NCI-H774 (cell line): ENCODE data around the gene SMTNL1.

Source experiments
- DNase-seq: peaks from one replicate; lab custom pipeline; 2025; lab: John Stamatoyannopoulos, UW

The SMTNL1 gene

DNA sequence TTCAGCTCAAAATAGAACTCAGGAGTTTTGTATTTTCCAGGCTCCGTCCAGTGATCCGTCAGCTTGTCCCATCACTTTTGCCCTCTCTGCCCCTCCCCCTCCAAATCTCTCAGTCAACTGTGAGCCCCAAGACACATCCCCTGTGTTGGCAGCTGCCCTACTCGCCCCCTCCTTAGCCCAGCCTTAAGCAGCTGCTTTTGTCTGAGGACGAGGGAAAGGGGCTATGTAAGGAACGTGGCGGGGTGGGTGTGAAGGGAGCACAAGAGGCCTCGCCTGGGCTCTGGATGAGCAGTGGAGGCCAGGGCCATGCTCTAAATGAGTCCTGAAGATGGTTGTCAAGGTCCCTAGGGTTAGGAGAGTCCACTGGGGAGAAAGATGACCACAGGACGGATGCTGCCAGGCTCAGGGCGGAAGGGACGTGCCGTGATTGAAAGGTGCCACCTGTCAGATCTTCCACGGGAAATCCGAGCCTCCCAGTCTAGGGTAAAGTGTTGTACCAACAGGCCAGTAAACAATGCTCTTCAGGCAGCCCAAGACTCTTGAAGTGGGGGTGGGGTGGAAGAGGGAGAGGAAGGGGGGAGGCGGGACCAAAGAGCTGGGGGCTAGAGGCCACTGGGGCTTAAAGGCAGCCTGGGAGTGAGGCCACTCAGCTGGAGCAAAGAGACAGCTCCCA, at the start of gene SMTNL1:
TSS of gene SMTNL1 (plus strand) at position 649 of the 673 bp plus-strand sequence. CDS start 5,048 bp downstream, outside the sequence.
- DNase-seq: no peak

- DNase-seq: no peak
These were observed 49.3 kb upstream of the SMTNL1 start for GRCh38 chr11:57487920-57488659.

- no peak for DNase-seq
These were observed 46.7 kb upstream of the SMTNL1 start for GRCh38 chr11:57490456-57491248.

GRCh38 chr11:57491371-57492061, 45.9 kb upstream of the SMTNL1 start:
- no peak for DNase-seq

DNA sequence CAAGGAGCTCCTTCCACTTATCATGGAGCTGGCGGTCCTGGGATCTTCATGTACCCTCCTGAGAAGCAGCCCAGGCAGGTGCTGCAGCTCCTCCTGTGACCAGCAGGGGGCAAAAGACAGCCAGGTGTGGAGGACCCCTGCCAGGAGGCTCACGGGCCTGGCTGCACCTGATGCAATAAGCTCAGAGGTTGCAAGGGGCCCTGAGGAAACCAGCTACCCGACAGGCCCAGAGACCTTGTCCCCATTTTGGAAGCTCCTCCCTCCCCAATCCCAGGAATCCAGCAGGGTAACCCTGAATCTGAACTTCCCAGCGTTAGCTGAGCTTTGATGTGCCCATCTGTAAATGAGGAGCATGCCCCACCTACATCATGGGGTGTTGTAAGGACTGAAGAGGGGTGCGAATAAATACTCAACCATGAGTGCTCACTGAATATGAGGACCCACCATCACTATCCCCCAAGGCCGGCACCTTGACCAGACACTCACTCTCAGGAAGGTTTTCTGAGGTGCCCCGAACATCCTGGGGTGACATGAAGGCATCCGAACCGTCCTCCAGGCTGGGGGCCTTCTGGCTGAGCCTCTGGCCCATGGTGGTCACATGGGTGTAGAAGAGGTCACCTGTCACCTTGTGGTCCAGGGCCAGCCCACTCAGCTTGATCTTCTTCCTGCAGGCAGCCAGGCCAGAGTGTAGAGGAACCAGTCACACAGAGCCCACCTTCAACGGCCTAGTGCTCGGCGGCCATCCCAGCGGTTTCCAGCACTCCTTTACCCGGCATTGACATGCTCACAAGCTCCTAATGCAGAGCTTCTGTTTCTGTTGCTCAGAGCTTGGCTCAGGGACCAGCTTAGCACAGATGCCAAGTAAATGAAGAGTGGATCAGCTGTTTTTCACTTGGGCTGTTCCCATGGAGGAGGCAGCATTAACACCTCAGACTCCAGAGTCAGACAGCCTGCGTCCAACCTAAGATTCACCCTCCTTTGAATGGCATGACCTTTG, 43.6 kb upstream of the SMTNL1 start:
- DNase-seq: peak; percentile 39

GRCh38 chr11:57496109-57496820, 41.1 kb upstream of the SMTNL1 start:
- DNase-seq: no peak

DNA sequence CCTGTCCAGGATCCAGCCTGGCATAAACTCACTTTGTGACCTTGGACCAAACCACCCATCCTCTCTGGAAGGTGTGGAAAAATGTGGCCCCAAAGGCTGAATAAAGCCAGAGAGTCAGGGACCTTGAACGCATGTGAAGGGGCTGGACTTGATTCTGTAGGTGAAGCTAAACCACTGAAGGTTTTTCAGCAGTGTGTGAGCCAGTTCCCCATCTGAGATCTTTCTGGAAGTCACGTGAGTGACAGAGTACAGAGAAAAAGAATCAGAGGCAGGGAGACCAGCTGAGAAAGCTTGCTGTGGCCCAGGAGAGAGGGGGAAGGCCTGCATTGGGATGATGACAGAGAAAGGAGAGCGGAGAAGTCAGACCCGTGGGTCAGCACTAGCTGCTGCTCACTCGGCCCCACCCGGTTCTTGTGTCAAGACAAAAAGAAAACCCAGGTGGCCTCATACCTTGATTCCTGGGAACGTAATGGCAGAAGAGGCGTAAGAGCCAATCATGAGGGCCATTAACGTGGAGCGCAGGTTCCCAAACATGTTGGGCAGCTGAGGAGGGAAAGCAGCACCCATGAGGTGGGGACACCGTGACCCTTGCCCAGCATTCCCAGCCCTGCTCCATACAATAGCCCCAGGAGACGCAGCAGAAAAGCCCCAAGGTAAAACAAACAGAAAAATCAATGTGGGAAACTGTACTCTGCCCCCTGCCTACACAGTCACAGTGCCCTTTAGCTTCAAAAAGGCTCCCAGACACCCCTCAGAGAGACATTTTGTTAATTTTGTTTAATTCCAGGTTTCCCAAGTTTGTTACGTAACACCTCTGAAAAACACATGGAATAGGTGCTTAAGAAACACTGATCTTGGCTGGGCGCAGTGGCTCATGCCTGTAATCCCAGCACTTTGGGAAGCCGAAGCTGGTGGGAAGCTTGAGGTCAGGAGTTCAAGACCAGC, 39.8 kb upstream of the SMTNL1 start:
- DNase-seq: no peak

DNA sequence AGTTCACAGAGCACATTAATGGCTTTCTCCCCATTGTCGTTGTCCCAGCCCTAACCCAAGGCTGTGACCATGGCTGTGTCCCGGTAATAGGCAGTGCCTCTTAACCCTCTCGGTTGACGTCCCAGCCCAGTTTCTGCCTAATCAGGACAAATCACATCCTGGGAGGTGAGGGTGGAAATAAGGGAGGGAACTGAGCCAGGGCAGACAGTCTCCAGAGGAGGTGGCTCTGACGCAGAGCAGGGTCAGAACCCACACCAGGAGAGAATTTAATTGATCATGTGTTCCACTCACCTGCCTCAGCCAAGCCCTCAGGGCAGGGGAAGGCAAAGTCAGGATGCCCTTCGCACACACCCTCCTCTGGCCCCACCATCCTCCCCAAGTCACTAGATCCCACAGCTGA, 38.9 kb upstream of the SMTNL1 start:
- no peak for DNase-seq

- peak; percentile 73 for DNase-seq
These were observed 37.9 kb upstream of the SMTNL1 start for GRCh38 chr11:57499413-57499982.

- DNase-seq: no peak
These were observed 37.4 kb upstream of the SMTNL1 start for GRCh38 chr11:57499983-57500461.

- DNase-seq: no peak
These were observed 36.9 kb upstream of the SMTNL1 start for GRCh38 chr11:57500515-57500914.

- DNase-seq: no peak
These were observed 36.5 kb upstream of the SMTNL1 start for GRCh38 chr11:57500926-57501325.

GRCh38 chr11:57501953-57502352, 35.4 kb upstream of the SMTNL1 start:
- DNase-seq: no peak

GRCh38 chr11:57502376-57502775, 35.0 kb upstream of the SMTNL1 start:
- DNase-seq: no peak

DNA sequence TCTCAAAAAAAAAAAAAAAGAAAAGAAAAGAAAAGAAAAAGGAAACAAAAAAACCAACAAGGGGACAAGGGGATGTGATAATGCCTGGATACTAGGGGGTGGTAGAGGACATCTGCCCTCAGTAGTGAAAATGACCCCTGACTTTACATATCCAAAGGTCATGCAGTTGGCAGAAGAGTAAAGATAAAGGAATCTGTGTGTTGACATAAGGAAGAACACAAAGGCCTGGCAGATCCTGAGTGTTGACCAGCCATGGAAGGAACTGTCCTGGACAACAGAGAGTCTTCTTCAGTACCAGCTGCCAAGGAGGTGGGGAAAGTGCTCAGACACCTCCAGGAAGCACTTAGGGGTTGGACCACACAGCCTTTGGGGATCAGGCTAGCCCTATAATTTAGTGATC, 34.5 kb upstream of the SMTNL1 start:
- DNase-seq: no peak

GRCh38 chr11:57504511-57504910, 32.9 kb upstream of the SMTNL1 start:
- no peak for DNase-seq

GRCh38 chr11:57506522-57506921, 30.9 kb upstream of the SMTNL1 start:
- no peak for DNase-seq

GRCh38 chr11:57508341-57509170, 28.8 kb upstream of the SMTNL1 start:
- DNase-seq: no peak
